BLaER1 (cell line): ENCODE measurements around the gene PLA2G5.
A peak's percentile ranks its signal among the peaks of the same experiment; 100 is the strongest.

Experiments used
- H3K27ac ChIP-seq: shearing (Covaris generic); formaldehyde crosslinking; 2 replicates; pipeline ENCODE4 v1.8.1; 2022
- H3K27me3 ChIP-seq: shearing (Covaris generic); formaldehyde crosslinking; 2 replicates; pipeline ENCODE4 v1.8.1; 2022
- H3K36me3 ChIP-seq: shearing (Covaris generic); formaldehyde crosslinking; 2 replicates; pipeline ENCODE4 v1.8.1; 2022
- H3K4me1 ChIP-seq: shearing (Covaris generic); formaldehyde crosslinking; 2 replicates; pipeline ENCODE4 v1.8.1; 2022
- H3K4me2 ChIP-seq: shearing (Covaris generic); formaldehyde crosslinking; 2 replicates; pipeline ENCODE4 v1.8.1; 2022
- H3K4me3 ChIP-seq: shearing (Covaris generic); formaldehyde crosslinking; 2 replicates; pipeline ENCODE4 v1.8.1; 2022
- H3K9ac ChIP-seq: shearing (Covaris generic); formaldehyde crosslinking; 2 replicates; pipeline ENCODE4 v1.8.1; 2022
- H3K9me3 ChIP-seq: shearing (Covaris generic); formaldehyde crosslinking; 2 replicates; pipeline ENCODE4 v1.8.1; 2022
- H4K20me1 ChIP-seq: shearing (Covaris generic); formaldehyde crosslinking; 2 replicates; pipeline ENCODE4 v1.8.1; 2022
- Cebpa-rat ChIP-seq: shearing (Covaris generic); IDR thresholded peaks from 2 replicates; pipeline ENCODE4 v1.8.1; 2022

PLA2G5 gene

DNA sequence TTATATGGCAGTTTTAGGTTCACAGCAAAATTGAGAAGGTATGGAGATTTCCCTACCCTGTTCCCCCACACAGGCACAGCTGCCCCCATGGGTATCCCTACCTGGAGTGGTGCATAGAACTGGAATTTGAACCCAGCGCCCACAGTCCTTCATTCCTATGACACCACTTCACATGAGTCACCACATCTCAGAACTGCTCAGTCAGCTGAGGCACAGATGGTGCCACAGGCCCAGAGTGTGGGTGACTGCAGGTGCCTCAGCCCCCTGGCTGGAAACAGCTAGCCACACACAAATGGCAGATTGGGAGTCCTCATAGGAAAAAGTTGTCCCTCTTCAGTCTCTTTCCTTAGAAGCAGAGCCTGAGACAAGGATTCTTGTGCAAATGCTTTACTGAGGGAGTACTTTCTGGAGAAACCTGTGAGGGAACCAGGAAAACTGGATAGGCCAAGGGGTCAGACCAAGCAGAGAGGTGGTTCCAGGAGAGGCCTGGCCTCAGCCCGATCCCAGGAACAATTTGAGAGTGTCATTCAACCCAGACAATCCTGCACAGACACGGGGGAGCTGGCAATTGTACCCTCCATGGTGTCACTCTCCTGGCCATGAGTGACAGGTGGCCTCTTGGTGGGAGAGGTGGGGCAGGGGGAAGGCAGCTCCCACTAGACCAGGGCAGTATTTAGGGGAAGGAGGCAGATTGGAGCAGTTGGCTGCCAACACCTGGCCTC lies 42.4 kb downstream of the PLA2G5 start:
- Histone ChIP-seq H4K20me1 (no peaks in the 10 kb centered on the region), H3K4me3 (no peak overlapping the region), H3K9ac (no peak overlapping the region), H3K36me3 (no peaks in the 10 kb centered on the region), H3K27ac (no peak overlapping the region), H3K4me2 (no peak overlapping the region), H3K9me3 (no peaks in the 10 kb centered on the region), H3K4me1 (peaks cover 11% of the 10 kb centered on the region; the same call in 1 of the 2 replicates), H3K27me3 (no peaks in the 10 kb centered on the region)
- TF ChIP-seq Cebpa-rat = no peak

DNA sequence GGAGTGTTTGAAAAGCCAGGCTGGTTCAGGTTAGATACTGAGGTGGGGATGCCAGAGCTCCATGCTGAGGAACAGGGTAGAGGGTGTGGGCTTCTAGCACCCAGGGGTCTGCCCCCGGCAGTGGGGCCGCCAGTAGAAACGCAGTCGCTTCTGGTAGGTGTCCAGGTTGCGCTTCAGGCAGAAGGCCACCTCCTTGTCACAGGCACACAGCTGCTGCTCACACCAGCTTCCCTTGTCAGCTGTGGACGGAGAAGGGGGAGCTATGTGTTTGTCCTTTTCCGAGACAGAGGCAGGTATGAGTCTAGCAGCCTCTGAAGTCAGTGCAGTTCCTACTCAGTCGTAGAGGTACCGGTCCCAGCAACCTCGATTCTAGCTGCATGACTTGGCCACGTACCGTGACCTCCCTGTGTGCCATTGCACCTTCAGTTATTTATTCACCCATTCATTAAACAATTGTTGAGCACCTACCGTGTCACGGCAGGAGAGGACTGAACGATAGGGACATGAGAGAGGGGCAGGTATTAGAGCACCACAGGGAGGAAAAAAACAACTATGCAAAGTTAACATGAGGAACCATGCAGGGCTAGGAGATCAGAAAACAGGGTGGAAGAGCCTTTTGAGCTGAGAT lies 44.1 kb downstream of the PLA2G5 start:
- Histone ChIP-seq H4K20me1 (no peaks in the 10 kb centered on the region), H3K9ac (no peak overlapping the region), H3K4me1 (peaks cover 8% of the 10 kb centered on the region), H3K27me3 (no peaks in the 10 kb centered on the region), H3K9me3 (no peaks in the 10 kb centered on the region), H3K27ac (peak overlapping the region; percentile 18; the same call in 1 of the 2 replicates), H3K4me3 (no peak overlapping the region), H3K4me2 (no peak overlapping the region), H3K36me3 (no peaks in the 10 kb centered on the region)
- no peak for TF ChIP-seq Cebpa-rat

DNA sequence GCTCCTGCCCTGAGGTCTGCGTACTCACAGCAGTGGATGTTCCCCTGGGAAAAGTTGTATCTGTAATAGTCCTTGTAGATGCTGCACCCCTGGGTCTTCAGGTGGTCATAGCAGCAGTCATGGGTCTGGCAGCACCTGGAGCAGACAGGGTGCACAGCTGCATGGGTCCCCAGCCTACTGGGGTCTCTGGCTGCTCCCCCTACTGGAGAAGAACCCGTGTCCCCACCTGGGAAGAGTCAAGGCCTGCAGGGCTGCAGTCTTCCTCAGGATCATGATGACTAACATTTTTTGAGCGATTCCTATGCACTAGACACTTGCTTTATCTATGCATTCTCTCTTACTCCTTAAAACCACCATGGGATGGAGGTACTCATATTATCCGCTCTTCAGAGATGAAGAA lies 45.5 kb downstream of the PLA2G5 start:
- peaks cover 15% of the 10 kb centered on the region for H3K4me1 ChIP-seq
- TF ChIP-seq Cebpa-rat = no peak
- no peak overlapping the region for H3K4me2 ChIP-seq
- no peaks in the 10 kb centered on the region for H3K36me3 ChIP-seq
- no peaks in the 10 kb centered on the region for H4K20me1 ChIP-seq
- no peak overlapping the region for H3K9ac ChIP-seq
- H3K9me3 ChIP-seq = no peaks in the 10 kb centered on the region
- H3K27me3 ChIP-seq = no peaks in the 10 kb centered on the region
- no peak overlapping the region for H3K4me3 ChIP-seq
- no peak overlapping the region for H3K27ac ChIP-seq

DNA sequence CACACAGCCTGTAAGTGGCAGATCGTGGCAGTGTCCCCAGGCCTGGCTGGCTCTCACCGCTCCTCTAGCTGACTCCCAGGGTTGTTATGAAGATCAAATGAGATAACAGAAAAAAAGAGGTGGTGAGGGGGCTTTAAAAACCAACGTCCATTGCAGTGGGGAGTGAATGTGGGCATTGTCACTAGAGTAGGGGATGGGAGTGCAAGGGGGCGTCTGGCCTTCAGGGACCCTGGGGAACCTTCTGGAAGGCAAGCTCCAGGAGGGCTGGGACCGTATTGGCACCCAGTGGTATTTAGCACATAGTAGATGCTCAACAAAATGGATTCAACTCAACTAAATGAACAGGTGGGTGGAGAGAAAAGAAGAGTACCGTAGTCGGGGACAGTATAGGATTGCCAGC lies 45.9 kb downstream of the PLA2G5 start:
- Histone ChIP-seq H4K20me1 (no peaks in the 10 kb centered on the region), H3K27me3 (no peaks in the 10 kb centered on the region), H3K27ac (no peak overlapping the region), H3K4me3 (no peak overlapping the region), H3K4me1 (peaks cover 15% of the 10 kb centered on the region), H3K36me3 (no peaks in the 10 kb centered on the region), H3K9me3 (no peaks in the 10 kb centered on the region), H3K9ac (no peak overlapping the region), H3K4me2 (no peak overlapping the region)
- no peak for TF ChIP-seq Cebpa-rat

DNA sequence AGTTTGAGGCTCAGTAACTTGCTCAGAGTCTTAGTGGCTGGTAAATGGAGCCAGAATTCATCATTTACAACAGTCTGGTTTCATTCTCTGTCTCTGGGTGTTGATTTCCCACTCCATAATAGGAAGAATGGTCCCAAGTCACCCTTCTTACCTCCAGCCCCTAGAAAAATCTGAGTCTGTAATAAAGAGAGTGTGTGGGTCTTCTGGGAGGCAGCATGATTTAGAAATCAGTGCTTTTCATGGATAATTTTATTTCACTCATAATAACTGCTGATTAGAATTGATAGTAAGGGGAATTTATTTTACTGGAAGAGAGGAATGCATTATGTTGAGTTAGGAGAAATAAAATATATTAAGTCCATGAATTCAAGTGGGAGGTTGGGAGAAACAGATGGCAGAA lies 47.2 kb downstream of the PLA2G5 start:
- Histone ChIP-seq H3K27ac (no peak overlapping the region), H3K4me3 (no peak overlapping the region), H3K36me3 (no peaks in the 10 kb centered on the region), H3K4me1 (peaks cover 15% of the 10 kb centered on the region), H4K20me1 (no peaks in the 10 kb centered on the region), H3K27me3 (no peaks in the 10 kb centered on the region), H3K4me2 (no peak overlapping the region), H3K9me3 (no peaks in the 10 kb centered on the region), H3K9ac (no peak overlapping the region)
- TF ChIP-seq Cebpa-rat = no peak

DNA sequence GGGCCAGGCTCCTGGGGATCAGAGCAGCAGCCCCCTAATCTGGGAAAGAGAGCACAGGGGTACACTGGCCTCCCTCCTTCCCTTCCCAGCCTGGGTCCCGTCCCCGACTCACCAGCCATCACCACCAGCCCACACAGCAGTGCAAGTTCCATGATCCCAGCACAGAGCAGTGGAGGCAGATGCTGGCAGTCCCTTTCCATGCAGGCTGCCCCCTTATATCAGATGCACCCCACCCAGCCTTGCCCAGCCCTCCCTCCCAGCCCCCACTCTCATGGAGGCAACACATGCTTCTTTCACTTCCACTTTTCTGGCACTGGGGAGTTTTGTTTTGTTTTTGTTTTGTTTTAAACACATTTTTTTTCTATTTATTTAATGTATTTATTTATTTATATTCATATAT lies 49.4 kb downstream of the PLA2G5 start, which contains the start of gene PLA2G2D:
TSS of gene PLA2G2D (minus strand) at position 190 of the 400 bp plus-strand sequence. CDS start at position 152, 38 bp downstream.
- Histone ChIP-seq H3K36me3 (no peaks in the 10 kb centered on the region), H3K4me3 (no peak within 1 kb of the TSS), H3K4me2 (peak within 1 kb of the TSS; percentile 45), H4K20me1 (no peaks in the 10 kb centered on the region), H3K9me3 (no peaks in the 10 kb centered on the region), H3K9ac (no peak within 1 kb of the TSS), H3K27me3 (no peaks in the 10 kb centered on the region), H3K27ac (peak within 1 kb of the TSS; percentile 15; the same call in 1 of the 2 replicates), H3K4me1 (peaks cover 15% of the 10 kb centered on the region)
- TF ChIP-seq Cebpa-rat = no peak

DNA sequence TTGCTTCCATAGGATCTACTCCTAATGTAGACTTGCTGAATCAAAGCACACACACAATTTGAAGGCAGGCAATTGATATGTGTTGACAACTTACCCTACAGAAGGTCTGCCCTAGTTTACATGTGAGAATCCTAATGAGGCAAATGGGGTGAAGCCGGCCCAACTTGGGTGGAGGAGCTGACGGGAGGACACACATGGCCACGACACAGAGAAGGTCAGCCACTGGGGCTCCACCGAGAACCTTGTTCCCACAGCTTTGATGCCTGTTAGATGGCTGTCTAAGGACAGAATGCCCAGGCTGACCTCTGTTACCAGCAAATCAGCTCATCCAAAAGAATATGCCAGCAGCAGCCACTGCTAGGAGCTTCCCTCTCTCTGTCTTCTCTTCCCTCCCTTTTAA lies 50.8 kb downstream of the PLA2G5 start:
- Histone ChIP-seq H3K9me3 (no peaks in the 10 kb centered on the region), H3K4me1 (peaks cover 15% of the 10 kb centered on the region), H4K20me1 (no peaks in the 10 kb centered on the region), H3K36me3 (no peaks in the 10 kb centered on the region), H3K9ac (no peak overlapping the region), H3K27ac (no peak overlapping the region), H3K27me3 (no peaks in the 10 kb centered on the region), H3K4me2 (no peak overlapping the region), H3K4me3 (no peak overlapping the region)
- no peak for TF ChIP-seq Cebpa-rat

DNA sequence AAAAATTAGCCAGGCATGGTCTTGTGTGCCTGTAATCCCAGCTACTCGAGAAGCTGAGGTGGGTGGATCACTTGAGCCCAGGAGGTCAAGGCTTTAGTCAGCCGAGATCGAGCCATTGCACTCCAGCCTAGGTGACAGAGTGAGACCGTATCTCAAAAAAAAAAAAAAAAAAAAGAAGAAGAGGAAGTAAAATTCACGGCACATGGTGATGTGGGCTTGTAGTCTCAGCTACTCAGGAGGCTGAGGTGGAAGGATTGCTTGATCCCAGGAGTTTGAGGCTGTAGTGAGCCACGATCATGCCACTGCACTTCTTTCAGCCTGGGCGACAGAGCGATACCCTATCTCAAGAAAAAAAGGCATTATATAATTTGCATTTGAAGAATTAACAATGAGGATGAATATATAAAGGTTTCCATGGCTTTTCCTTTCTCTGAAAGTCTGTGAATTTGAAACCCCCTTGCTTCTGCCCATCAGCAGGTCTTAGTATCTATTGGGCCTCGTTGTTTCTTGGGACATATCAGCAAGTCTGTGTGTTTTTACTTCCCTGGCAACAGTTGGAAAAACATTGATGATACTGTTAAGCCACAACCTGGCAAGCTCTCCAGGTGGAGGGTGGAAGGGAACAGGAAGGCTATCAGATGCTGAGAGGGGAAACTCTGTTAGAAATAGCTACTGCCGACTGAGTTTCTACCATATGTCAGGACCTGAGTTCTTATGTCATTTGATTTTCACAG lies 53.9 kb downstream of the PLA2G5 start:
- Histone ChIP-seq H3K36me3 (no peaks in the 10 kb centered on the region), H3K4me2 (no peak overlapping the region), H3K4me1 (peaks cover 19% of the 10 kb centered on the region), H3K9me3 (no peaks in the 10 kb centered on the region), H3K27me3 (no peaks in the 10 kb centered on the region), H3K4me3 (no peak overlapping the region), H3K9ac (no peak overlapping the region), H4K20me1 (no peaks in the 10 kb centered on the region), H3K27ac (no peak overlapping the region)
- no peak for TF ChIP-seq Cebpa-rat

DNA sequence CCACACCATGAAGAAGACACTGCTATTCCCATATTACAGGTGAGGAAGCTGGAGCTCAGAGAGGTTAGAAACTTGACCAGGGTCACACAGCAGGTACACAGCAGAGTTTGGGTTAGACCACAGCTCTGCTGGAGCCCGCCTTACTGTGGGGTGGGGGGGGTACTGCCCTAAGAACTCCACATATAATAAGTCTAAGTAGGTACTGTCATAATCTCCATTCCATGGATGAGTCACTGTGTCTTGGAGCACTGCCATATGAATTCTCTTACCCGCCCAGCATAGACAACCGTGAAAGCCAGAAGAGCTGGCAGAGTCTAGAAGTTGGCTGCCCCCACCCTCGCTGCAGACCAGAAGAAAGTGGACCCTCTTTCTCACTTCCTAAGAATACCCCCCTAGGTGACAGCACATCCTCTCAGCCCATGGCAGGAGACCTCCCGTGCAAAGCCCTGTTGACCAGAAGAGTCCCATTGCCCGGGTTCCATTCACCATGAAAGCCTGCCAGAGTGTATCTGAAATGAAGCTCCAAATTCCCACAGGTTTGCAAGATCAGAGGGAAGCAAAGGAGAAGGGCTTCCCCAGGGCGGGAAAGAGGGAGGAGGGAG lies 54.6 kb downstream of the PLA2G5 start:
- Histone ChIP-seq H3K4me2 (no peak overlapping the region), H3K27ac (no peak overlapping the region), H3K9me3 (peaks cover 2% of the 10 kb centered on the region; the same call in 1 of the 2 replicates), H3K27me3 (no peaks in the 10 kb centered on the region), H3K4me1 (peaks cover 12% of the 10 kb centered on the region), H4K20me1 (no peaks in the 10 kb centered on the region), H3K36me3 (no peaks in the 10 kb centered on the region), H3K4me3 (no peak overlapping the region), H3K9ac (no peak overlapping the region)
- no peak for TF ChIP-seq Cebpa-rat
